GM19193 (cell line): ENCODE results near the gene FIGLA.

ENCODE experiments used
- POLR2A ChIP-seq: IDR thresholded peaks from 4 replicates; pipeline ENCODE4 v1.6.1; 2011; ENCODE audit not compliant: insufficient read depth, insufficient read length; ENCODE audit errors: extremely low read depth

The FIGLA gene

GRCh38 chr2:70820499-70820898, 30.1 kb upstream of the FIGLA start, which contains the start of gene CLEC4F:
CLEC4F (minus strand) TSS chr2:70820599; CDS start chr2:70820523, 76 bp downstream.
- no peak for TF ChIP-seq POLR2A

GRCh38 chr2:70817284-70817954, 27.0 kb upstream of the FIGLA start:
- no peak for TF ChIP-seq POLR2A

GRCh38 chr2:70816726-70817125, 26.3 kb upstream of the FIGLA start:
- no peak for TF ChIP-seq POLR2A

GRCh38 chr2:70808983-70809958, 18.8 kb upstream of the FIGLA start:
- TF ChIP-seq POLR2A = no peak

GRCh38 chr2:70807828-70808118, 17.3 kb upstream of the FIGLA start:
- TF ChIP-seq POLR2A = no peak

- TF ChIP-seq POLR2A = no peak
Measured at GRCh38 chr2:70807102-70807827, 16.8 kb upstream of the FIGLA start.

- no peak for TF ChIP-seq POLR2A
Measured at GRCh38 chr2:70806620-70807019, 16.2 kb upstream of the FIGLA start.

GRCh38 chr2:70806013-70806412, 15.6 kb upstream of the FIGLA start:
- no peak for TF ChIP-seq POLR2A

- no peak for TF ChIP-seq POLR2A
Measured at GRCh38 chr2:70801607-70802263, 11.3 kb upstream of the FIGLA start.

GRCh38 chr2:70799706-70800105, 9.3 kb upstream of the FIGLA start:
- TF ChIP-seq POLR2A = no peak

GRCh38 chr2:70797506-70797905, 7.1 kb upstream of the FIGLA start:
- TF ChIP-seq POLR2A = no peak

- TF ChIP-seq POLR2A = no peak
Measured at GRCh38 chr2:70796262-70796661, 5.8 kb upstream of the FIGLA start.

GRCh38 chr2:70795164-70795995, 4.9 kb upstream of the FIGLA start:
- TF ChIP-seq POLR2A = no peak

GRCh38 chr2:70793450-70793849, 3.0 kb upstream of the FIGLA start:
- TF ChIP-seq POLR2A = no peak
